ENCODE measurements around the gene RFWD3. TPM values are rescaled to one million over a fixed set of nuclear protein-coding genes. Genes with fewer than 3 reads are reported as not detected.

RFWD3 gene
- total and polyA plus RNA-seq, 2 of the 8 experiments (the other 6 are each of a cell fraction or from before 2014, with no cell fraction given), result 67.1 to 114 TPM

- H3K9me3 ChIP-seq (ENCODE audit: insufficient read depth in 2 of 2, low read depth in 1 of 2, low read length in 1 of 2), result no peaks in the 10 kb centered on the region
- H3K4me2 ChIP-seq (ENCODE audit: insufficient read depth in 1 of 2, low read depth in 2 of 2, low read length in 2 of 2), result peak within 1 kb of the TSS; percentile 73 to 86
- CTCF ChIA-PET (ENCODE audit: partially characterized antibody), result interaction anchor here (0.6 to 4.0 kb wide), 16 partner anchors 8 to 162 kb away, joined by 3 to 22 read pairs (median 4); partner anchors contain the start of gene RFWD3
- H4K5ac ChIP-seq (ENCODE audit: insufficient read length, low read depth, low read length), result no peak within 1 kb of the TSS
- peaks cover 0 to 10% (median 4%) of the 10 kb centered on the region in 4 experiments; a peak in 3 of 7 replicates for H3K27me3 ChIP-seq (replicated peaks in 1 of 4; ENCODE audit: control insufficient read depth in 3 of 4, extremely low read depth in 1 of 4, insufficient read depth in 3 of 4, low read length in 3 of 4)
- FAIRE-seq, result no peak
- no peak within 1 kb of the TSS for H3K27ac ChIP-seq (ENCODE audit: low read depth, low read length)
- peak within 1 kb of the TSS in 3 of 4 experiments; percentile 2 to 57 (median 15); a peak in 5 of 7 replicates for H3K9ac ChIP-seq (replicated peaks in 1 of 4; ENCODE audit: extremely low read depth in 1 of 4, low read depth in 3 of 4, low read length in 3 of 4)
- H2BK20ac ChIP-seq (ENCODE audit: low read length), result peak within 1 kb of the TSS; percentile 80; the same call in 1 of the 2 replicates
- peak within 1 kb of the TSS; percentile 95; the same call in 1 of the 2 replicates for H2BK15ac ChIP-seq (ENCODE audit: low read length)
- H4K20me1 ChIP-seq (replicated peaks in 1 of 2; ENCODE audit: control insufficient read depth in 1 of 2, insufficient read depth in 2 of 2, low read length in 2 of 2), result no peaks in the 10 kb centered on the region
- no peaks in the 10 kb centered on the region for H3K36me3 ChIP-seq (ENCODE audit: control insufficient read depth in 2 of 4, insufficient read depth in 4 of 4, low read length in 3 of 4)
- H2AK5ac ChIP-seq (ENCODE audit: low read depth, low read length), result no peak within 1 kb of the TSS
- 23% methylated on average over 35 of the region's 35 CpGs; no CpG with 5 or more reads in 1 of the 2 experiments for WGBS, 2 experiments (ENCODE audit: extremely low coverage in 1 of 2, insufficient coverage in 1 of 2, insufficient read length in 1 of 2, insufficient replicate concordance in 2 of 2, low coverage in 1 of 2, low lambda C conversion rate in 2 of 2, missing lambda C conversion rate in 1 of 2)
- H3K4me3 ChIP-seq (ENCODE audit: extremely low read depth in 1 of 4, insufficient read depth in 2 of 4, low read depth in 3 of 4, low read length in 4 of 4), result peak within 1 kb of the TSS; percentile 34 to 61 (median 52)
- H2AFZ ChIP-seq (ENCODE audit: low read length), result peak within 1 kb of the TSS; percentile 95
- peak within 1 kb of the TSS; percentile 96 for H3K18ac ChIP-seq (ENCODE audit: extremely low read depth, low read length)
- no peak within 1 kb of the TSS for H3K14ac ChIP-seq (ENCODE audit: insufficient read length)
- H3K79me2 ChIP-seq (ENCODE audit: control insufficient read depth in 1 of 2, insufficient read depth in 2 of 2, low read length in 2 of 2), result no peaks in the 10 kb centered on the region
- peaks cover 0 to 3% (median 2%) of the 10 kb centered on the region in 4 experiments; a peak in 4 of 7 replicates for H3K4me1 ChIP-seq (replicated peaks in 1 of 4; ENCODE audit: control insufficient read depth in 3 of 4, insufficient read depth in 4 of 4, low read length in 3 of 4)
- peak within 1 kb of the TSS; percentile 83 for H4K8ac ChIP-seq (ENCODE audit: extremely low read depth, insufficient read depth, low read length)
- H4K91ac ChIP-seq (replicated peaks; ENCODE audit: insufficient read length, low read length), result peak within 1 kb of the TSS; percentile 65
- peak within 1 kb of the TSS; percentile 97; the same call in 1 of the 2 replicates for H2BK12ac ChIP-seq (ENCODE audit: low read depth, low read length)
- POLR2A ChIA-PET (ENCODE audit: partially characterized antibody), result interaction anchor here (0.9 to 2.3 kb wide), 8 partner anchors 14 to 164 kb away, joined by 3 to 12 read pairs (median 3); partner anchors contain the start of gene RFWD3
- H2BK5ac ChIP-seq (ENCODE audit: low read depth, low read length), result peak within 1 kb of the TSS; percentile 78; the same call in 1 of the 2 replicates
- H3K56ac ChIP-seq (replicated peaks; ENCODE audit: insufficient read length, low read depth, low read length), result peak within 1 kb of the TSS; percentile 53
- no peaks in the 10 kb centered on the region for H3K79me1 ChIP-seq (ENCODE audit: low read depth, low read length)
- H2BK120ac ChIP-seq (replicated peaks; ENCODE audit: low read depth, low read length), result no peak within 1 kb of the TSS
- H3K23ac ChIP-seq (ENCODE audit: insufficient read length), result no peak within 1 kb of the TSS
- peak within 1 kb of the TSS; percentile 77 for H3K4ac ChIP-seq (replicated peaks; ENCODE audit: insufficient read length, low read depth, low read length)
- H3K23me2 ChIP-seq (ENCODE audit: low read depth, low read length), result peaks cover 9% of the 10 kb centered on the region
- no peak for DNase-seq (ENCODE audit: low read depth in 1 of 2, low spot score in 2 of 2)
- TF ChIP-seq SIN3A (conservative IDR thresholded peaks at IDR 0.05 in 1 of 2, IDR thresholded peaks at IDR 0.05 in 1 of 2; ENCODE audit: low read depth in 1 of 2, low read length in 2 of 2) (no peak), YY1 (IDR thresholded peaks at IDR 0.05; ENCODE audit: low read depth, low read length) (no peak), CEBPB (IDR thresholded peaks at IDR 0.05; ENCODE audit: low read depth, low read length) (no peak), RBBP5 (IDR thresholded peaks at IDR 0.05; ENCODE audit: borderline replicate concordance, low read depth, low read length) (0 out of 2 replicates have a peak, but pooled peaks have one; percentile 45), E2F6 (IDR thresholded peaks at IDR 0.05) (peak; percentile 86; the same call in 1 of the 2 replicates), ASH2L (IDR thresholded peaks at IDR 0.05; ENCODE audit: low read length) (peak; percentile 69), KDM1A (IDR thresholded peaks at IDR 0.05; ENCODE audit: borderline replicate concordance, low read length) (peak; percentile 72; the same call in 1 of the 2 replicates), PHF8 (conservative IDR thresholded peaks at IDR 0.05; ENCODE audit: low read depth, low read length) (no peak)
These were observed 34.0 kb upstream of the RFWD3 start, which contains the start of gene MLKL for GRCh38 chr16:74700438-74701225. Gene MLKL (minus strand): TSS chr16:74700862. CDS start chr16:74695757, 5,105 bp downstream.

Data from H1 (cell line).